Left renal cortex interstitium (tissue), 4 donors: ENCODE data around the gene VWC2L. TPM values are rescaled to one million over a fixed set of nuclear protein-coding genes. Genes with fewer than 3 reads are reported as not detected.

Experiments used
- DNase-seq, 4 donors: peaks; one replicate each; pipeline ENCODE4 v3.0.0-alpha.2; 2013; ENCODE audit warnings: low read depth in 4 of 4, low spot score in 2 of 4, missing footprints in 1 of 4
- polyA plus RNA-seq, 4 donors: library from polyadenylated mRNA; unstranded; fragments of 120-200 nt; gene quantifications; one replicate each; pipeline ENCODE4 v1.2.1, GENCODE V29; 2013; ENCODE audit not compliant: insufficient read length in 4 of 4

The VWC2L gene
- under 1 TPM; 0.07 to 0.19 (median 0.08) TPM for polyA plus RNA-seq

GRCh38 chr2:214410918-214411554 lies at the start of gene VWC2L:
Gene VWC2L, plus strand, starts transcription at chr2:214411054. Its CDS starts 3,140 bp downstream, at chr2:214414194.
- DNase-seq: peak; percentile 47 to 85 (median 74)

GRCh38 chr2:214361116-214361515 lies 49.7 kb upstream of the VWC2L start:
- no peak for DNase-seq

GRCh38 chr2:214365549-214365948 lies 45.3 kb upstream of the VWC2L start:
- DNase-seq: no peak

- no peak for DNase-seq
Observed at GRCh38 chr2:214367171-214367570, 43.7 kb upstream of the VWC2L start.

- DNase-seq: no peak
Observed at GRCh38 chr2:214376618-214377285, 34.1 kb upstream of the VWC2L start.

GRCh38 chr2:214377286-214377624 lies 33.6 kb upstream of the VWC2L start:
- DNase-seq: no peak

- no peak for DNase-seq
Observed at GRCh38 chr2:214378455-214379103, 32.3 kb upstream of the VWC2L start.

GRCh38 chr2:214379227-214379626 lies 31.6 kb upstream of the VWC2L start:
- DNase-seq: no peak

GRCh38 chr2:214380681-214381080 lies 30.2 kb upstream of the VWC2L start:
- no peak for DNase-seq

GRCh38 chr2:214382229-214382628 lies 28.6 kb upstream of the VWC2L start:
- no peak for DNase-seq

- DNase-seq: no peak
Observed at GRCh38 chr2:214386720-214387119, 24.1 kb upstream of the VWC2L start.

GRCh38 chr2:214389334-214389733 lies 21.5 kb upstream of the VWC2L start:
- no peak for DNase-seq

- DNase-seq: no peak
Observed at GRCh38 chr2:214393796-214394195, 17.1 kb upstream of the VWC2L start.

GRCh38 chr2:214395040-214395439 lies 15.8 kb upstream of the VWC2L start:
- DNase-seq: no peak

- no peak for DNase-seq
Observed at GRCh38 chr2:214401580-214401979, 9.3 kb upstream of the VWC2L start.

- DNase-seq: no peak
Observed at GRCh38 chr2:214410128-214410775, 602 bp upstream of the VWC2L start.

GRCh38 chr2:214412679-214413078 lies 1.8 kb downstream of the VWC2L start:
- DNase-seq: no peak

GRCh38 chr2:214436470-214436869 lies 25.6 kb downstream of the VWC2L start:
- no peak for DNase-seq

- DNase-seq: no peak
Observed at GRCh38 chr2:214450118-214450894, 39.5 kb downstream of the VWC2L start.

- DNase-seq: no peak
Observed at GRCh38 chr2:214451516-214452275, 40.8 kb downstream of the VWC2L start.
